Thoracic aorta (tissue), 2 donors: ENCODE results near the gene ADARB2. TPM values are rescaled to one million over a fixed set of nuclear protein-coding genes. Genes with fewer than 3 reads are reported as not detected.

Experiments
- ATAC-seq: fragments of 150-250 bp; one replicate; pipeline ENCODE4 v1.8.0; 2017; ENCODE audit warnings: low read depth; ENCODE audit not compliant: insufficient number of reproducible peaks, low FRiP score
- DNase-seq: peaks from one replicate; pipeline ENCODE4 v3.0.0-alpha.2; 2020; ENCODE audit warnings: low spot score
- H3K27ac ChIP-seq, 2 donors: fragments of 200-600 bp; sonication (generic); 1 replicate in 1 of 2; 2 replicates in 1 of 2; pipeline ENCODE4 v1.5.1; 2016; ENCODE audit warnings: mild to moderate bottlenecking in 2 of 2, moderate library complexity in 2 of 2
- H3K27me3 ChIP-seq: fragments of 200-600 bp; sonication (generic); replicated peaks from 2 replicates; pipeline ENCODE4 v1.6.0; 2016; ENCODE audit warnings: mild to moderate bottlenecking; ENCODE audit not compliant: insufficient read depth
- H3K36me3 ChIP-seq: fragments of 200-600 bp; sonication (generic); one replicate; pipeline ENCODE4 v1.5.1; 2016
- H3K4me1 ChIP-seq, 2 donors: fragments of 200-600 bp; sonication (generic); 1 replicate in 1 of 2; 2 replicates in 1 of 2; pipeline versions ENCODE4 v1.5.1 to v1.6.0; 2016; ENCODE audit warnings: low read depth in 2 of 2, mild to moderate bottlenecking in 1 of 2; ENCODE audit not compliant: control insufficient read depth in 1 of 2
- H3K4me3 ChIP-seq: fragments of 200-600 bp; sonication (generic); 2 replicates; pipeline ENCODE4 v1.5.1; 2016; ENCODE audit warnings: mild to moderate bottlenecking
- H3K9me3 ChIP-seq: fragments of 200-600 bp; sonication (generic); 2 replicates; pipeline ENCODE4 v1.5.1; 2016
- total RNA-seq, 2 donors: library from RNA; depleted of rRNA; stranded (reverse); fragments of >200 nt; gene quantifications; one replicate each; pipeline versions ENCODE4 v1.1.0 to v1.2.3, GENCODE V29; 2016
- TF ChIP-seq, protein P1 (sequence below): fragments of 200-600 bp; sonication (generic); IDR thresholded peaks from one replicate; pipeline ENCODE4 v1.5.1; 2019; ENCODE audit warnings: antibody characterized with exemption

The ADARB2 gene
- total RNA-seq, 2 donors from 2014 or later = 0.71 to 3.1 TPM

DNA sequence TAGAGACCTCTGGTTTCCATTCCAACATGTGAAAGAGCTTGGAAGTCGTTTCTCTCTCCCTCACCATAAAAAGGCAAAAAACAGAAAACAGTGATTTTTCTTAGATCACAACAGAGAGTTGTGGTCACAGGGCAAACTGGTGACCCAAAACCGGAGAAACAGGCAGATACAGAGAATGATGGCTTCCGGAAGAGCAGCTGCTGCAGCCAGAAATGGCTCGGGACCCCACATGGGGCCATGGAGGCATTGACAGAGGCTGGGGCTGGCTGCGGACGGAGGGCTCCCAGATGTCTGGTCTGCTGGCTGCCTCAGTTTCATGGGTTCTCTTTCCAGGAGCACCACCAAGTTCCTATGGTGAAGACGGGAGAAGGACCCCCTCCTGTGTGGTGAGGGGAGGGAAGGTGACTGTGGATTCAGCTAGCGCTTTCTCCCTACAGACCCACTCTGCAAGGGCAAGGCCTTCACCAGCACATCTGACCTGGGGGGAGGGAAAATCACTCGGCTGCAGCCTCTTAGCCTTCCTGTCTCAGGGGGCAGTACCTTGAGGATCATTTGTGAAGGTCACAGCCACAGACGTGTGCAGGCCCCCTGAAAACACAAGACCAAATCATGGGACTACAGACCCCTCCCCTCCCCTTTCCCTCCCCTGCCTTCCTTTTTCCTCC lies 599.7 kb downstream of the ADARB2 start:
- Histone ChIP-seq H3K27me3 (no peaks in the 10 kb centered on the region), H3K9me3 (peaks cover 12% of the 10 kb centered on the region), H3K36me3 (no peaks in the 10 kb centered on the region), H3K4me1 (no peaks in the 10 kb centered on the region), H3K4me3 (no peak overlapping the region), H3K27ac (no peak overlapping the region)
- ATAC-seq (no peak), DNase-seq (no peak)
- TF ChIP-seq, protein P1, sequence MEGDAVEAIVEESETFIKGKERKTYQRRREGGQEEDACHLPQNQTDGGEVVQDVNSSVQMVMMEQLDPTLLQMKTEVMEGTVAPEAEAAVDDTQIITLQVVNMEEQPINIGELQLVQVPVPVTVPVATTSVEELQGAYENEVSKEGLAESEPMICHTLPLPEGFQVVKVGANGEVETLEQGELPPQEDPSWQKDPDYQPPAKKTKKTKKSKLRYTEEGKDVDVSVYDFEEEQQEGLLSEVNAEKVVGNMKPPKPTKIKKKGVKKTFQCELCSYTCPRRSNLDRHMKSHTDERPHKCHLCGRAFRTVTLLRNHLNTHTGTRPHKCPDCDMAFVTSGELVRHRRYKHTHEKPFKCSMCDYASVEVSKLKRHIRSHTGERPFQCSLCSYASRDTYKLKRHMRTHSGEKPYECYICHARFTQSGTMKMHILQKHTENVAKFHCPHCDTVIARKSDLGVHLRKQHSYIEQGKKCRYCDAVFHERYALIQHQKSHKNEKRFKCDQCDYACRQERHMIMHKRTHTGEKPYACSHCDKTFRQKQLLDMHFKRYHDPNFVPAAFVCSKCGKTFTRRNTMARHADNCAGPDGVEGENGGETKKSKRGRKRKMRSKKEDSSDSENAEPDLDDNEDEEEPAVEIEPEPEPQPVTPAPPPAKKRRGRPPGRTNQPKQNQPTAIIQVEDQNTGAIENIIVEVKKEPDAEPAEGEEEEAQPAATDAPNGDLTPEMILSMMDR = no peak

DNA sequence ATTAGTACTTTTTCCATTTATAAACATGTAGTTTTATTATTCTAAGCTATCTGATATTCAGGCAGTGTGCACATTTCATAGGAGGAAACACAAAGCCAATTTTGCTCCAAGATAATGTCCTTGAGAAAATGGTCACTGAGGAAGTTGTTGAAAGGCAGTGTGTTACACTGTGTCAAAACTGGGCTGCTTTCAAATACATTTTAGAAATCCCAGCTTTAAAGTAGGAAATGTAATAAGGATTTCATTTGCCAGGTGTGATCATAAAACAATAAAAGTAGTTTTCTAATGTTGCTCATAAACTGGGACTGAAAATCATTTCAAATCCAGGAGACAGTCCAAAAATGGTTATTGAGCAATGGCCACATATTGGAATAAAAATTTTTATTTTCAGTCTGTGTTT lies 601.1 kb downstream of the ADARB2 start:
- ATAC-seq (no peak), DNase-seq (no peak)
- H3K4me3 ChIP-seq = no peak overlapping the region
- peaks cover 2% of the 10 kb centered on the region for H3K36me3 ChIP-seq
- TF ChIP-seq, protein P1 = no peak
- H3K4me1 ChIP-seq = no peaks in the 10 kb centered on the region
- peaks cover 12% of the 10 kb centered on the region for H3K9me3 ChIP-seq
- H3K27ac ChIP-seq = no peak overlapping the region
- no peaks in the 10 kb centered on the region for H3K27me3 ChIP-seq

- ATAC-seq (no peak), DNase-seq (no peak)
- Histone ChIP-seq H3K36me3 (peaks cover 20% of the 10 kb centered on the region), H3K9me3 (peaks cover 10% of the 10 kb centered on the region), H3K4me1 (no peaks in the 10 kb centered on the region), H3K27ac (no peak overlapping the region), H3K4me3 (no peak overlapping the region), H3K27me3 (no peaks in the 10 kb centered on the region)
- TF ChIP-seq, protein P1 = no peak
Measured at GRCh38 chr10:1134156-1134555, 603.2 kb downstream of the ADARB2 start.

GRCh38 chr10:1133495-1134045 lies 603.8 kb downstream of the ADARB2 start:
- TF ChIP-seq, protein P1 = no peak

DNA sequence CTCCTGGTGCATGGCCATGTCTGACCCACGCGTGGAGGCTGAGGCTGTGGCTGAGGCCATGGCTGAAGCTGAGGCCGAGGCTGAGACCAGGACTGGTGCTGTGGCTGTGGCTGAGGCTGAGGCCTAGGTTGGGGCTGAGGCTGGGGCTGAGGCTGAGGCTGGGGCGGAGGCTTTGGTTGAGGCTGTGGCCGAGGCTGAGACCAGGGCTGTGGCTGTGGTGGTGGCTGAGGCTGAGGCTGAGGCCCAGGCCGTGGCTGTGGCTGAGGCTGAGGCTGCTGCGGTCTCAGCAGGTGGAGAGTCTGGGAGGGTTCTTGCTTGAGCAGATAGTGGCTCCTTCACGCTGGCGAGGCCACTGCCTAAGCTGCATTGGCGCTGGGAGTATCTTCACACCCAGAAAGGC lies 604.7 kb downstream of the ADARB2 start:
- ATAC-seq = no peak
- peaks cover 32% of the 10 kb centered on the region for H3K36me3 ChIP-seq

More at GRCh38 chr10:1133495-1134045, 603.8 kb downstream of the ADARB2 start:
- no peak for DNase-seq
- H3K4me1 ChIP-seq = no peaks in the 10 kb centered on the region
- ATAC-seq = no peak
- H3K27ac ChIP-seq = no peak overlapping the region
- H3K27me3 ChIP-seq = no peaks in the 10 kb centered on the region
- peaks cover 26% of the 10 kb centered on the region for H3K36me3 ChIP-seq
- peaks cover 5% of the 10 kb centered on the region for H3K9me3 ChIP-seq
- H3K4me3 ChIP-seq = no peak overlapping the region

More for the DNA sequence above, 604.7 kb downstream of the ADARB2 start:
- TF ChIP-seq, protein P1 = no peak
- Histone ChIP-seq H3K27ac (no peak overlapping the region), H3K4me1 (no peaks in the 10 kb centered on the region), H3K9me3 (no peaks in the 10 kb centered on the region), H3K4me3 (no peak overlapping the region), H3K27me3 (no peaks in the 10 kb centered on the region)
- DNase-seq = no peak
